GM19324 (cell line): ENCODE measurements around the gene TERT.
"Not testable (repeated sequence)": the region's sequence is repeated elsewhere in the genome, so short reads cannot be mapped to it uniquely, and the experiment has no call there.

Source experiments
- ATAC-seq: cut with Tn5 transposase; IDR thresholded peaks from one replicate; pipeline ENCODE4 v1.9.1; 2021; ENCODE audit warnings: mild to moderate bottlenecking, moderate library complexity; ENCODE audit not compliant: unreplicated experiment, low FRiP score

Gene TERT

GRCh38 chr5:1294835-1295649, at the start of gene TERT:
TERT (minus strand) TSS chr5:1295068; CDS start chr5:1294989, 79 bp downstream.
- no peak for ATAC-seq

DNA sequence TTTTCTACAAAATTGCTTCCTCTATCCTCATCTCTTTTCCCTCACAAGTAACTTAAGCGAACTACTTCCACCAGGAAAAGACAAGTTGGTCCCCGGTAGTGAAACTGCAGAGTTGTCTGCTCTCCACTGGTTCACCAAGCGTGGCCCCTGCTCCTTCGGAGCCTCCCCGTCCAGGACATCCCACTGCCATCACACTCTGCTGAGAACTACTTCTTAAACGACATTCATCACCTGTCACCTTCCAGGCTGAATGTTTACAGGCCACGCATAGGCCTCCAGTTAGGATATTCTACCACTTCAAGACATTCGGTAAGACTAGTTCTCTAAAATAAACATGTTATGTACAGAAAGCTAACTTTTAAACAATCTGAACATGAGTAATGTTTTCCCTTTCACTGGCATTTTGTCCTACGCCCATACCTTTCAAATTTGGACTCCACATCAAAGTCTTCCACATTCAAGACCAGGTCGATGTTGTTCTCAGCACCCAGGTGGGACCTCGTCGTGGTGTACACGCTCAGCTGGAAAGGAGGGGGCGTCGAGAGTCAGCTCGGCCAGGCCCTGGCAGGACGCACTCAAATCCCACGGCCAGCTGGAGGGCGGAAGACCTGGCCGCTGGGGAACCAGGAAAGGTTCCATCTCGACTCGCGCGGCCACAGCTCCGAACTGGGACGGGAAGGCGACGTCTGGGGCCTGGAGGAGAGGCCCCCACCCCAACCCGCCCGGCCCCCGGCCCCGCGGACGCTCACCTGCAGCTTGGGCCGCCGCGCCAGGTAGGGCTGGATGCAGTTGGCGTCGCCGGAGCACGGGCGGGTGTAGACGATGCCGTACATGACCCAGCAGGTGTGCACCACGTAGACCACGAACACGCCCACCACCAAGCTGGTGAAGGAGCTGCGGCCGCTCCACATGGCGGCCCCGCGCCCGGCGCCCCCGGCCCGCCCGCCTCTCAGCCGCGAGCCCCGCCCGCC, 49.3 kb upstream of the TERT start:
- no peak for ATAC-seq

DNA sequence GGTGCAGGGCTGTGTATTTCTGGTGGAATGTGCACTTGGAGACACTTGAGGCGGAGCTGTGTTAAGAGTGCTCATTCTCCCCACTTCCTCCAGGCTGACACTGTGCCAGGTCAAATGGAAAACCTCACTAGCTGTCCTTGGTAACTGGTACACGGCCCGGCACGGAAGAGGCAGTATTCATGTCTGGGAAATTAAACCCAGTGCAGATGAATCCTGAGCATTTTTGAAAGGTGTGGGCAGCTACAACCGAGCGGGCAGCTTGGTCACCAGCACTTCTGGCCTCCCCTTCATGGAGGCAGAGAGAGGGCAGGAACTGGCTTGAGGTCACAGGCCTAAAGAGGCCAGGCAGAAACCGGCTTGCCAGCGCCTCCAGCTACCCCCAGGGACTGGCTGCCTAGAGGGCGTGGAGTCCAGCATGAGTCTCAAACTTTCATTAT, 48.5 kb upstream of the TERT start:
- no peak for ATAC-seq

DNA sequence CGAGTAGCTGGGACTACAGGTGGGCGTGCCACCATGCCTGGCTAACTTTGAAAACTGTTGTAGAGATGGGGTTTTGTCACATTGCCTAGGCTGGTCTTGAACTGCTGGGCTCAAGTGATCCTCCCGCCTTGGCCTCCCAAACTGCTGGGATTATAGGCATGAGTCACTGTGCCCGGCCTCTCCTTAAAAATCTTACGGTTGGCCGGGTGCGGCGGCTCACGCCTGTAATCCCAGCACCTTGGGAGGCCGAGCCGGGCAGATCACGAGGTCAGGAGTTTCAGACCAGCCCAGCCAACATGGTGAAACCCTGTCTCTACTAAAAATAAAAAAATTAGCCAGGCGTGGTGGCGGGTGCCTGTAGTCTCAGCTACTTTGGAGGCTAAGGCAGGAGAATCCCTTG, 47.8 kb upstream of the TERT start:
- not testable (repeated sequence) for ATAC-seq

DNA sequence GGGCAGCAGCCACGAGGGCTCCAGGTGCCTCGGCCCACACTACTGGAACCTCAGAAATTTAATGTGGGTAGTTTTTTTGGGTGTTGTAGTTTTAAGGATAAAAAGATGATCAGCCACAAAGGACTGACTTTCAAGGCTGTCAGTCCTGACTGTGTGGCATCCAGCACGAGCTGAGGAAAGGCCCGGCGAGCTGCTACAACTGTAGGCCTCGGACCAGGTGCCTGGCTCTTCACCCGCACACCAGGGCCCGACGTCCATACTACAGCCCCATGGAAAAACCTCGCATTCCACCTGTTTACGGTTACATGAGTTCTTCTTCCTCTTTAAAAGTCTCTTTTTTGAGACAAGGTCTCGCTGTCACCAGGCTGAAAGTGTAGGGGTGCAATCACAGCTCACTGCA, 47.4 kb upstream of the TERT start:
- ATAC-seq: no peak

DNA sequence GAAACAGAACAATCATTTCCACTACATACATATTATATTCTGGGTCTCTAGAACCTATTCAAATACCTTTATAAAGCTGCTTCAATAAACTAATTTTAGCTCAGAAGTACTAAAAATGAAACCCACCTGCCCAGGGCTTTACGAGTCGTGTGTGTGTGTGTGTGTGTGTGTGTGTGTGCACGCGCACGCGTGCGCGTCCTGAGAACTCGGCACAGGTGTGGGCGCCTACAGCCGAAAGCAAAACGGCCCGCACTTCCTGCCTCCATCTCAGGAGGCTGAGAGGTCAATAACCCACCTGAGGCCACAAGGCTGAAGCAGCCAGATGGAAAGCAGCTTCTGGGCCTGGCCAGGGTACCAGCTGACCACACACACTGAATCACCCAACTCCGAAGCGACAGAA, 47.0 kb upstream of the TERT start:
- no peak for ATAC-seq

DNA sequence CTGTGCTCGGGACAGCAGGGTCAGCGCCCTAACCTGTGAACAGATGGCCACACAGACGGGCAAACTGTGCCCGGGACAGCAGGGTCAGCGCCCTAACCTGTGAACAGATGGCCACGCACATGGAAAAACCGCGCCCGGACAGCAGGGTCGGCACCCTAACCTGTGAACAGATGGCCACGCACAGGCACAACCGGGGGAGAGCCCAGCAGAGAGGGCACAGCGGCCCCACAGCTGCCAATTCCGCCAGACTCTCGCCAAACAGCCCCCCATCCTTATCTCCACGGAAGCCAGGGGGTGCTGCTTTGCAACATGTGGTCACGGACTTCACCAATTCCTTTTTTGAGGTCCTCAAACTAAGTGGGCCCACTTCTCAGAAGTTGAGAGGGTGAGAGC, 44.9 kb upstream of the TERT start:
- not testable (repeated sequence) for ATAC-seq

GRCh38 chr5:1339139-1339817, 44.4 kb upstream of the TERT start:
- ATAC-seq: not testable (repeated sequence)

- ATAC-seq: no peak
These were observed 43.7 kb upstream of the TERT start for GRCh38 chr5:1338506-1339070.

DNA sequence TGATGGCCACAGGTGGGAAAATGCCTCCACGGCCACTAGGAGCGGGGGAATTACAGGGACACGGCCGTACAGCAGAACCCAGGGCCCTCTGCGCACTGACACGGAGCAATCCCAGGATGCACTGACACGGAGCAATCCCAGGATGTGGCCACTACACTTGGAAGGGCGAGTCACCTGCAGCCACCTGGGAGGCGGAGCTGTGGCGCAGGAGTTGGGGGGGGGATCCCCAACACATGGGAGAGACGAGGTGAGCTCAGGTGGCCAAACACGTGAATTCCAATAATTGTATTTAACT, 43.3 kb upstream of the TERT start:
- ATAC-seq: no peak

- ATAC-seq: no peak
These were observed 42.8 kb upstream of the TERT start for GRCh38 chr5:1337489-1338195.

GRCh38 chr5:1336749-1337488, 42.1 kb upstream of the TERT start:
- no peak for ATAC-seq

DNA sequence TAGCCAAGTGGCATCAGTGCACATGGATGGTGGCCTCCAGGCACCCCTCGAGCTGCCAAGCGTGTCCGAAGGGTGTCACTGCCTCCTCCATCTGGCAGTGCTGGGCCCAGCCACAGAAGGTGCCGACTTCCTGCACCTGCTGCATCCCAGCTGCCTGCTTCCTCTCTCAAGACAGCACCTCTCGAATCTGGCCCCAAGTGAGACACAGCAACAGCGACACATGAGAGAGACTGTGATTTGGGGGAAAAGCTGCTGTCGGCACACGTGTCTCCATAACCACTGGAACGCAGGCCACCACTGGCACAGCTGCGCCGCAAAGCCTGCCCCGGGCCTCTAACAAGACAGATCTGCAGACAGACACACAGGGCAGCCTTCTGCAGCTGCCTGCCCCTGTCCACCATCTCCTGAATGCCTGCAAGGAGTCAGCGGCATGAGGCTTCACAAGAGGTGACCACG, 41.3 kb upstream of the TERT start:
- no peak for ATAC-seq

- ATAC-seq: no peak
These were observed 40.8 kb upstream of the TERT start for GRCh38 chr5:1335540-1336095.

DNA sequence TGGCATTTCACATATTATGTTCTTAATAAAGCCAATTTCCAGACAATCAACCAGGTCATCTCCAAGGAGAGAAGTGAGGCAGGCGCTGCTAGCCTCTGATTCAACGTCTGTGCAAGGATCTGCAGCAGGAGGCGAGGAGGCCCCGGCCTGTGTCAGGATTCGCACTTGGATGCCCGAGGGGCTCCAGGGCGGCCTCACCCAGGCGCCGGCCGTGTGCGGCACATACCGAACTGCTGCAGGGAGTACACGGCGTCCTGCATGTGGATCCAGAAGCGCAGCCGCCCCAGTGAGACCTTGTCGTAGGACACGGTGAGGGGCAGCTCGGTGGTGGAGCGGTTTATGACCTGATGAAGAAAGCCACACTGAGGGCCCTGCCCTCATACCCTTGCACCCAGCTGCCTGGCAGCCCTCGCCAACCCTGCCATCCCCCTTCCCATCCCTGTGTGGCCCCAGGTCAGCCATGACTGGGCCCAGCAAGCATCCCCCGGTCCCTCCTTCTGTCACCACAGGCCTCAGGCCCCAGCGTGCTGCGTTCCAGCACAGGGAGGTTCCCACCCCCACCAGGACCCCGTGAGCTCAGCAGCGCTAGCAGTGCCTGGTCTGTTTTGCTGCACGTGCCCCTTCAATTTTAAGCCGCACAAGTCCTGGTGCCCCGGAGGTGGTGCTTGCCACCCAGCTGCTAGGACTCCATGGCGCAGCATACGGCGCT, 40.1 kb upstream of the TERT start:
- ATAC-seq: no peak

- no peak for ATAC-seq
These were observed 39.1 kb upstream of the TERT start for GRCh38 chr5:1333986-1334385.

GRCh38 chr5:1333286-1333685, 38.4 kb upstream of the TERT start:
- not testable (repeated sequence) for ATAC-seq

GRCh38 chr5:1332461-1333001, 37.7 kb upstream of the TERT start:
- ATAC-seq: no peak
